GM19043 (cell line): ENCODE data around the gene TREX2.
"Not testable (repeated sequence)": the region's sequence is repeated elsewhere in the genome, so short reads cannot be mapped to it uniquely, and the experiment has no call there.

ENCODE experiments used
- ATAC-seq: cut with Tn5 transposase; IDR thresholded peaks from one replicate; pipeline ENCODE4 v1.9.1; 2021; ENCODE audit warnings: low read depth; ENCODE audit not compliant: unreplicated experiment

TREX2 gene

DNA sequence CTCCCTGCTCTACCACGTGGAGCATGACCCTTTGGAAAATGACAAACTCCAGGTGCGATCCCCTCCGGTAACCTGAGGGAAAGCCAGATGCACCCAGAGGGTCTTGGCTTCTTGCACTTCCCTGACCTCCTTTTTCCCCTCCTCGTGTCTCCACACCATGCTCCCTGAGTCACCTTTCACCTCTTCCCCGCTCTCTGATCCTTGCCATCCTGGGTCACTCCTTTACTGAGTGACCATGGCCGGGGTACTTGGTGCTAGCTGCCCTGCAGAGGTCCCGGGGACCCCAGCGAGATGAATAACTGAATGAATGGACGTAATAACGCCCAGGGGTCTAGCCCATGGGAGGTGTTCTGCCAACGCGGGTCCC, 35.0 kb downstream of the TREX2 start:
- no peak for ATAC-seq

DNA sequence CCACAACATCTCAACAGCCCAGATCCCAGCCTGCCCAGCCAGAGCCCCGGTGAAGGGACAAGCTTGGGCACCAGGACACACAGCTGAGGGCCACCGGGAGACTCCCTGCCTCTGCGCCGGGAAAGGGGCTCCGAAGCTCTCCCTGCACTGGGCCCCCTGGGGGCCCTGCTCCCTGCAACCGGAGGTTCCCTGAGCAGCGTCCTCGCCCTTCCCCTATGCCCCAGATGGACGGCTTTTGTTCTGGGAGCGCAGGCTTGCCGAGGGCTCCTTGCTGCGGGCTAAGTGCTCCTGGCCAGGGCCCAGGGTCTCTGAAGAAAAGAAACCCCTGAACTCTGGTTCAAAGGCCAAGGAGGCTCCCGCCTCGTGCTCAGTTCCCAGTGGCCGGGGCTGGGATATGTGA, 35.5 kb downstream of the TREX2 start:
- no peak for ATAC-seq

DNA sequence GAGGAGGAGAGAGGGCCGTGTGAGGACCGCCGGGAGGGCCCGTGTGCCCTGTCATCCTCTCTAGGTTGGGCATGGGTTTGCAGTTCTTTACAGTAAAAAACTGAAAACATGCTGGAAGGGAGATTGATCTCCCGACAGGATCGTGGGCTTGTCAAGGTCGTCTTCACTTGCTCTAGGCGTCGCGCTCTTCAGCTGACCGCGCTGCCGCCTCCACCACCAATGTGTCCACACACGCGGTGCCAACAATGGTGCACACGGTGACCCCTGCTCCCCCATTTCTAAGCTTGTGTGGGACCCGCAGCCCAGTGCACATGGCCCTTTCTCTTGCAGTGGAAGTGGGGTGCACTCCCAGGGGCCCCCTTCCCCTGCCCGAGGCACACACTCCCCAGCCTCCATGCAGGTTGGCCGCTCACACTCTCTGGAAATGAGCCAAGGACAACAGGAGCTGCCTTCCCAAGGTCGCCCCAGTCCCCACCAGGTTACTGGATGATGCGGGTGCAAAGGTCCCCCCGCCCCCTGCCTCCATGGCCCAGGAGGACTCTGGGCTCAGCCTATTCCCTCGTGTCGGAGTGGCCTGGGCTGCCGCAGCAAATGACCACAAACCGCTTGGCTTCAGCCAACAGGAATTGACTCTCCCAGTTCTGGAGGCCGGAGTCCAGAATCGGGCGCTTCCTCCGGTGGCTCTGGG, 36.3 kb downstream of the TREX2 start:
- no peak for ATAC-seq

- no peak for ATAC-seq
Observed at GRCh38 chrX:153408871-153409351, 36.9 kb downstream of the TREX2 start.

DNA sequence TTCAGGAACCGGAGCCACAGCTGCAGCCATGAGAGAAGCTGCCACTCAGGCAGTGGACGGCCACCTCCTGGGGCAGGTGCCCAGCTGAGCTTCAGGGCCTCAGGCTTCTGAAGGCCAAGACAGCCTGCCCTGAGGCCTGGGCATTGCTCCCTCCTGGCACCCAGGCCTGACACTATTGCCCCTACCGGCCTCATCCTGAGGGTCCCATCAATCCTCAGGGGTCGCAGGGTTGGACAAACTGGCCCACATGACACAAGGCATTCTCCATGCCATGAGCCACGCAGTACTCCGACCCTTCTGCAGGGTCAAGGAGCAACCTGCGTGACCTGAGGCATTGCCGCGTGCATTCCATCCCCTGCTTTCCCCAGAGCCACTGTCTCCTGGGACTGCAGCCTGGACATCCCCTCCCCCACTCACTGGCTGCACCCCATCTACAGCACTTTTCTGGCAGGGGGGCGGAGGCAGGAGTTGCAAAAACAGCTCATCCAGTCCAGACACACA, 37.6 kb downstream of the TREX2 start:
- no peak for ATAC-seq

DNA sequence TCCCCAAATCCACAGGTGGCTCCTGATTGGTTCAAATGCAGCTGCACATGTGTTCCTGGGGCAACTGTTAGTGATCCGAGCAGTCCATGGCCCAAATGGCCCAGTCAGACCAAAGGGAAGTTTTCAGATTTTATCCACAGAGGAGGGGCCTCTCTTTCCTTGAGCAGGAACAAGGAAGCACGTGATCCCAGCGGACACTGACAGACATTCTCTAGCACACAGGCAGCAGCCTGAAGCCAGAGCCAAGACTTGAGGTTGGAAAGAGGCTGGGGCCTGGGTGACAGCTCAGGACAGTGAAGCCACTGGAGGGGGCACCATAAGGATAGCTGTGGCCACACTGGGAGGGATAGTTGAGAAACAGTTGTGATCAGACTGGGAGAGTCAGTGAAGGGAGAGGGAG, 38.1 kb downstream of the TREX2 start:
- ATAC-seq: no peak

GRCh38 chrX:153406903-153407302, 39.0 kb downstream of the TREX2 start:
- ATAC-seq: no peak

DNA sequence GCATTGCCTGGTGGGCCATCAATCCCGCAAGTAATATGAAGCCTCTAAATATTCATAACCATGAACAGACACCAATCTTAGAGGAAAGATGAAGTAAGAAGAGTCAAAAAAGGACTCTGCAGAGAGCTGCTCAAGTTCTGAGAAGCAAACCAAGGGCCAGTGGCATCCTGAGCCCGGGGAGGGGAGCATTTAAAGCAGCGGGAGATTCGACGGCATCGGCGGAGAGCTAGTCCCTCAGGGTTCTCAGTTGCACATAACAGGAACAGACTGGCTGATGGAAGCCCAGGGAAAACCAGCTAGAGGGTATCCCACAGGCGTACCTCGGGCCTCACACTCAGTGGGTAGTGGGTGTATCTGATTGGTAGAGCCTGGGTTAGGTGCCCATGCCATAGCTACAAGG, 39.8 kb downstream of the TREX2 start:
- ATAC-seq: no peak

DNA sequence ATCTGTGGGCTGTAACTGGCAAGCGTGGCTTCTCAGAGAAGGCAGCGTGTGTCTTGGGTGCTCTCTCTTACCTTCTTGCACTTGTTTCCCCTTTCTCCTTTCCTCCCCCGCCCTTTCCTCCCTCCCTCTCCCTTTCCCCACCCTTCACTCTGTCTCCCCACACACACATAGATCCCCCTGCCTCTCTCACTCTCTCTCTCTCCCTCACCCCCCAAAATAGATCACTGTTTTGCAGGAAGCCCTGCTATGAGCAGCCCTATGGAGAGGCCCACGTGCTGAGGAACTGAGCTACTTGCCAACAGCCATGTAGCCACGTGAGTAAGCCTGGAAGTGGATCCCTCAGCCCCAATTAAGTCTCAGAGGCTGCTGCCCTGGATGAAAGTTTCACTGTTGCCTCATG, 40.4 kb downstream of the TREX2 start:
- no peak for ATAC-seq

DNA sequence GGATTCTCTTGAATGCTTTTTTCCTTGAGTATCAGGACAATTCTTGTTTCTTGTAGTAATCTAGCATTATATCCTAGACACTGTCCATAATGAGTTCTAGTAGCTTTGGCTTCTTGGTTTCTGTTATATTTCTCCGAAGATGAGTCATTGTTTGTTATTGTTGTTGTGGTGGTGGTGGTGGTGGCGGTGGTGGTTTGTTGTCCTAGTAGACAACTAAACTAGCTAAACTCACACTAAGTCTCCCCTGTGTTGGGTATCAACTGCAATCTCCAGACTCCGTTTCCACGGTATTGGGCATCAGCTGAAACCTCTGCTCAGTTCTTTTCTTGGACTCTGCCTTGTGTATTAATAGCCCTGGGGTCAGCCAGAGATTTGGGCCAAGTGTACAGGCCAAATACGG, 41.5 kb downstream of the TREX2 start:
- ATAC-seq: not testable (repeated sequence)

DNA sequence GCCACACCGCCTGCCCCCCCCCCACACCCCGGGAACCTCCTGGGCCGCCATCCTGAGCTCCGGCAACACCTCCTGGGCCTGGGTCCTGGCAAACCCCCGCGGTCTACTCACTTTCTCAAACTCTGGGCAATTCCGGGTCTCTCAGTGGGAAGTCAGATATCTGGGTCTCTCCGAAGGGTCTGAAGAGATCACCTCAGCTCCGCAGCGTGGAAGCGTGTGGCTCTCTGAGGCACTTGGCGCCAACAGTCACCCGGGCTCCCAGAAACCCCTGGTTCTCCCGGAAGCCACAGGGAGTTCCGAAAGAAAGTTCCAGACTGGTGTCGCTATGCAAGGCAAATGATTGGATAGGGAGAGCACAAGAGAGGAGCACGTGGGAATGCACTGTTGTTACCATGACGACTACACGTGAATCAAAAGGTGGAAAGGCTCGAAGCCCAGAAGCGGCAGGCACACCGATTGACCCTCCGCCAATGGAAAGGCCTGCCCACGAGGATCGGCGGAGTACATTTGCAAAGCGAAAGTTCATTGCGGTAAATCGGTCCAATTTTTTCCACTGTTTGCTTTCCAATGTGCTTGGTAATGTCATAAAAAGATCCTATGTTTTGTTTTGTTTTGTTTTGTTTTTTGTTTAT, 44.6 kb downstream of the TREX2 start, which contains the start of gene PNMA6E:
Gene PNMA6E, minus strand, starts transcription at position 218 of the 632 bp plus-strand sequence. CDS start 2,501 bp downstream, outside the sequence.
- ATAC-seq: no peak

DNA sequence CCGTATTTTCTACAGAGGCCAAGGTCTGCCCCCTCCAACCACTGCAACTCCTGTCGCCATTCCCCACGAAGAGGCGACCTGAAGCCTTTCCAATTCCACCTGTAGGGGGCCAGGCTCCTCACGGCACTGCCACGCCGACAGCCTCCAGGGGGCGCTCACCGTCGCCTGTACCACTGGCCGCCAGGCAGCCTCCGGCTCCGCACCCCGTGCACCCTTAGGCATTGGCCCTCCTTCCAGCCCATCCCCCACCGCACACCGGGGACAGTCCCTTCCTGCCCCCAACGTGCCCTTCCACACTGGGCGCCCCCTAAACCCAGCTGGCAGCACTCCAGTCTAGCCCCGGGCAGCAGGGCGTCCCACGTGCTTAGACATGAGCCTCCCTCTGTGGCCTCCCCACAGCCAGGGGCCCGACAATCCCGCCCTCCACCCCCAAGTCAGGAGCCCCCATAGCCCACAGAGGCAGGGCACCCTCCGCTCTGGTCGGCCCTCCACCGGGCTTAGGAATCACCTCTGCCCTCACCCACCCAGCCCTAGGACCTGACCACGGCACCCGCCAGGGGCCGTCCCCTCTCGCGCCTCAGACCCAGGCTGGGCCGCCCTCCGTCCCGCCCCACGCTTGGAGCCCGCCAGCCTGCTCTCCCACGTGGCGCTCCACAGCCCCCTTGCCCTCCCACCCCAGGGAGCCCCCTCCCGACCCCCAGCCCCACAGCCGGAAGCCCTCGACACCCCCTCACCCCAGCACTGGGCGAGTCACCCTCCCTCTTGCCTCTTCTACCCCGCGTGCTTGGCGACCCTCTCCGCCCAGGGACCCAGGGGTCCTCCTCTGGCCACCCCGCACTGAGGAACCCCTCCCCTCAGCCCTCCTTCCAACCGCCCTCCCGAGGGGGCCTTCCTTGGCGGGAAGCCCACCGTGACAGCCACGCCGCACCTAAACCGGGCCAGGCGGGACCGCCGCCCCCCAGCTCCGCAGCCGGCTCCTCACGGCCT, 45.4 kb downstream of the TREX2 start:
- no peak for ATAC-seq

DNA sequence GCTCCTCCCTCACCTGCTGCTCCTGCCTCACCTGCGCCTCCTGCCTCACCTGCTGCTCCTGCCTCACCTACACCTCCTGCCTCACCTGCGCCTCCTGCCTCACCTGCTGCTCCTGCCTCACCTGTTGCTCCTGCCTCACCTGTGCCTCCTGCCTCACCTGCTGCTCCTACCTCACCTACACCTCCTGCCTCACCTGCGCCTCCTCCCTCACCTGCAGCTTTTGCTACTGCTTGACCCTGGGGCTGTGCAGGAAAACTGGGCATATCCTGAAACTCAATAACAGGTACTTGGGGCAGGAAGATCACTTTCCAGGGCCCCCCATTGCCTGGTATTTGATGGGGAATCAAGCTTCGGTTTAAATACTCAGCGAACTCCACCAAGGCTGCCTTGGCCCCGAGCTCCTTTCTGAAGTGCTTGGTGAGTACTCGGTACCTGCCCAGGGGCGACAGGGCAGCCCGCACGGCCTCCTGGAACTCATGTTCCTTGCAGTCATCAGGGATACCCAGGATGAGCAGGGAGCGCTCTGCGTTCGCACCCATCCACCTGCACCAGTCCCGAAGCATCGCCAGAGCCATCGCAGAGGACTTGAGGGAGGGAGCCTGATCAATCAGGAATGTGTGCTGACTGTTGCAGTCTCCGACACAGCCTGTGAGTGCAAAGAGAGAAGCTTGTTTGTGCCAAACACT, 47.4 kb downstream of the TREX2 start:
- no peak for ATAC-seq

DNA sequence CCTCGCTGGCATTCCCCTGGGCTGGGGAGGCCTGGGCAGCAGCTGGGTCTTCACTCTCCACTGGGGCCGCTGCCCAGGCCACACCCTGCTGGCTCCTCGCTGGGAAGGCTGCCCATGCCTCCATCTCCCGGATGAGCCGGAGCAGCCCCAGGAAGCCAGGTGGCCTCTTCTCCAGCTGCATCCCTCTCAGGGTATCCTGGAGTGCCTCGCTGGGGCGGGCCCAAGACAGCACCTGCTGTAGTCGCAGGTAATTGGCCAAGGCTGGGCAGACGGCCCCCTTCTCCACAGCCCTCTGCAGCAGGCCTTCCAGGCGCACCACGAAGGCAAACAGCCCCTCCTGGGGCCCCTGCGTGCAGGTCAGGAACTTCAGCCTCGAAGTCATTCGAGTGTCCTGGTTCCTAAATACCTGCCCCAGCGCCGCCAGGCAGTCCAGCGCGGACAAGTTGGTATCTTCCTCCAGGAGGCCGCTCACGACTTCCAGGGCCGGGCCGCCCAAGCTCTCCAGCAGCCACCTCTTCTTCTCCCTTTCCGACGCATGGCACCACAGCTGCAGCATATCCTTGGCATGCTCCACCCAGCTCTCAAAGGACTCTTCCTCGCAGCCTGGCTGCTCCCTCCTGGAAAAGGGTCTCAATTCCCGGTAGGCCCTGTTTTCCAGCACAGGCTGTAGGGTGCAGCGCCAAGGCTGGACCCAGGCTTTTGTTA, 48.4 kb downstream of the TREX2 start:
- ATAC-seq: no peak

GRCh38 chrX:153396320-153397195, 49.3 kb downstream of the TREX2 start:
- no peak for ATAC-seq

- no peak for ATAC-seq
Observed at GRCh38 chrX:153395613-153396319, 50.1 kb downstream of the TREX2 start.

GRCh38 chrX:153394612-153395011, 51.2 kb downstream of the TREX2 start:
- ATAC-seq: no peak
